K562 (cell line): ENCODE measurements around the gene ILKAP.

Experiments
- GATAD2B ChIP-seq: fragments of 450-650 bp; IDR thresholded peaks from 2 replicates; pipeline ENCODE4 v1.6.1; 2017; ENCODE audit warnings: mild to moderate bottlenecking, borderline replicate concordance
- NELFE ChIP-seq: IDR thresholded peaks from 2 replicates; pipeline ENCODE4 v1.6.1; 2011; ENCODE audit warnings: mild to moderate bottlenecking; ENCODE audit not compliant: insufficient read depth, insufficient read length
- PML ChIP-seq: IDR thresholded peaks from 2 replicates; pipeline ENCODE4 v1.6.1; 2012; ENCODE audit warnings: low read length, inconsistent platforms
- PURB ChIP-seq: sonication (generic); formaldehyde crosslinking; IDR thresholded peaks from 2 replicates; pipeline ENCODE4 v1.9.0; 2021; ENCODE audit warnings: low read depth, mild to moderate bottlenecking, missing genetic modification reagents
- SAP30 ChIP-seq: fragments of 200-600 bp; sonication (generic); IDR thresholded peaks from 2 replicates; pipeline ENCODE4 v1.6.1; 2012; ENCODE audit warnings: borderline replicate concordance, low read depth, mild to moderate bottlenecking, moderate library complexity, low read length, control low read depth, inconsistent platforms; ENCODE audit not compliant: insufficient read depth, poor library complexity, severe bottlenecking
- TRIM28 ChIP-seq: fragments of 450-650 bp; IDR thresholded peaks from 2 replicates; pipeline ENCODE4 v1.6.1; 2017
- ZEB2 ChIP-seq: fragments of 450-650 bp; IDR thresholded peaks from 2 replicates; pipeline ENCODE4 v1.6.1; 2016
- TF ChIP-seq, protein P1 (sequence below): IDR thresholded peaks from 2 replicates; pipeline ENCODE4 v1.6.1; 2011; ENCODE audit warnings: borderline replicate concordance, low read depth, mild to moderate bottlenecking, moderate library complexity, low read length; ENCODE audit not compliant: insufficient read depth, poor library complexity, severe bottlenecking
- TF ChIP-seq, protein P2 (sequence below), 3 experiments: IDR thresholded peaks in 2 of 3; conservative IDR thresholded peaks in 1 of 3; 2 replicates each; pipeline ENCODE4 v1.5.1; 2011 to 2012; ENCODE audit warnings: low read length in 3 of 3, mild to moderate bottlenecking in 3 of 3, control low read depth in 2 of 3, improper control_type of control experiment in 1 of 3, inconsistent platforms in 1 of 3, low read depth in 1 of 3, mixed read lengths in 1 of 3, moderate library complexity in 1 of 3; ENCODE audit not compliant: insufficient read depth in 2 of 3
- TF ChIP-seq, protein P3 (sequence below): fragments of 250-450 bp; sonication (Bioruptor Pico); IDR thresholded peaks from 2 replicates; pipeline ENCODE4 v1.5.0; 2020; ENCODE audit warnings: mild to moderate bottlenecking, borderline replicate concordance

DNA sequence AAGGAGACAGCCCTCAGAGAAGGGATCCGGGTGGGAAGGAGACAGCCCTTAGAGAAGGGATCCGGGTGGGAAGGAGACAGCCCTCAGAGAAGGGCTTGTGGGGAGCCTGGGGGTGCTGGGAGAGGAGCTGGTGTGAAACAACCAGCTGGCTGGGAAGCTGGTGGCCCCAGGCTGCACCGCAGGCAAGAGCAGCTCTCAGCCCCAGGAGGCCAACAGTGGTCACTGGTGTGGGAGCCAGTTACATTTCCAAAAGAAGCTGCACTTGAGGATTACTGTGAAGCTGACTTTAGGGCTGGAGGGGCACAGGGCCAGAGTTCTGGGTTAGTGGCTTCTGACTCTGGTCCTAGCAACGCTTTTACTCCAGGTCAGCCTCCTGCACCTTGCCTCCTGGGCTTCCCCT, 33.1 kb upstream of the ILKAP start:
- TF ChIP-seq, protein P1, sequence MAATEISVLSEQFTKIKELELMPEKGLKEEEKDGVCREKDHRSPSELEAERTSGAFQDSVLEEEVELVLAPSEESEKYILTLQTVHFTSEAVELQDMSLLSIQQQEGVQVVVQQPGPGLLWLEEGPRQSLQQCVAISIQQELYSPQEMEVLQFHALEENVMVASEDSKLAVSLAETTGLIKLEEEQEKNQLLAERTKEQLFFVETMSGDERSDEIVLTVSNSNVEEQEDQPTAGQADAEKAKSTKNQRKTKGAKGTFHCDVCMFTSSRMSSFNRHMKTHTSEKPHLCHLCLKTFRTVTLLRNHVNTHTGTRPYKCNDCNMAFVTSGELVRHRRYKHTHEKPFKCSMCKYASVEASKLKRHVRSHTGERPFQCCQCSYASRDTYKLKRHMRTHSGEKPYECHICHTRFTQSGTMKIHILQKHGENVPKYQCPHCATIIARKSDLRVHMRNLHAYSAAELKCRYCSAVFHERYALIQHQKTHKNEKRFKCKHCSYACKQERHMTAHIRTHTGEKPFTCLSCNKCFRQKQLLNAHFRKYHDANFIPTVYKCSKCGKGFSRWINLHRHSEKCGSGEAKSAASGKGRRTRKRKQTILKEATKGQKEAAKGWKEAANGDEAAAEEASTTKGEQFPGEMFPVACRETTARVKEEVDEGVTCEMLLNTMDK: no peak
- TF ChIP-seq GATAD2B (no peak), NELFE (no peak), TRIM28 (no peak), ZEB2 (no peak), PML (no peak), PURB (CRISPR knock-in tag) (no peak), SAP30 (no peak)
- TF ChIP-seq, protein P2, sequence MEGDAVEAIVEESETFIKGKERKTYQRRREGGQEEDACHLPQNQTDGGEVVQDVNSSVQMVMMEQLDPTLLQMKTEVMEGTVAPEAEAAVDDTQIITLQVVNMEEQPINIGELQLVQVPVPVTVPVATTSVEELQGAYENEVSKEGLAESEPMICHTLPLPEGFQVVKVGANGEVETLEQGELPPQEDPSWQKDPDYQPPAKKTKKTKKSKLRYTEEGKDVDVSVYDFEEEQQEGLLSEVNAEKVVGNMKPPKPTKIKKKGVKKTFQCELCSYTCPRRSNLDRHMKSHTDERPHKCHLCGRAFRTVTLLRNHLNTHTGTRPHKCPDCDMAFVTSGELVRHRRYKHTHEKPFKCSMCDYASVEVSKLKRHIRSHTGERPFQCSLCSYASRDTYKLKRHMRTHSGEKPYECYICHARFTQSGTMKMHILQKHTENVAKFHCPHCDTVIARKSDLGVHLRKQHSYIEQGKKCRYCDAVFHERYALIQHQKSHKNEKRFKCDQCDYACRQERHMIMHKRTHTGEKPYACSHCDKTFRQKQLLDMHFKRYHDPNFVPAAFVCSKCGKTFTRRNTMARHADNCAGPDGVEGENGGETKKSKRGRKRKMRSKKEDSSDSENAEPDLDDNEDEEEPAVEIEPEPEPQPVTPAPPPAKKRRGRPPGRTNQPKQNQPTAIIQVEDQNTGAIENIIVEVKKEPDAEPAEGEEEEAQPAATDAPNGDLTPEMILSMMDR (IDR thresholded peaks at IDR 0.05 in 2 of 3, conservative IDR thresholded peaks at IDR 0.05 in 1 of 3; ENCODE audit: insufficient read depth in 2 of 3, low read depth in 1 of 3, low read length in 3 of 3): no peak
- TF ChIP-seq, protein P3, sequence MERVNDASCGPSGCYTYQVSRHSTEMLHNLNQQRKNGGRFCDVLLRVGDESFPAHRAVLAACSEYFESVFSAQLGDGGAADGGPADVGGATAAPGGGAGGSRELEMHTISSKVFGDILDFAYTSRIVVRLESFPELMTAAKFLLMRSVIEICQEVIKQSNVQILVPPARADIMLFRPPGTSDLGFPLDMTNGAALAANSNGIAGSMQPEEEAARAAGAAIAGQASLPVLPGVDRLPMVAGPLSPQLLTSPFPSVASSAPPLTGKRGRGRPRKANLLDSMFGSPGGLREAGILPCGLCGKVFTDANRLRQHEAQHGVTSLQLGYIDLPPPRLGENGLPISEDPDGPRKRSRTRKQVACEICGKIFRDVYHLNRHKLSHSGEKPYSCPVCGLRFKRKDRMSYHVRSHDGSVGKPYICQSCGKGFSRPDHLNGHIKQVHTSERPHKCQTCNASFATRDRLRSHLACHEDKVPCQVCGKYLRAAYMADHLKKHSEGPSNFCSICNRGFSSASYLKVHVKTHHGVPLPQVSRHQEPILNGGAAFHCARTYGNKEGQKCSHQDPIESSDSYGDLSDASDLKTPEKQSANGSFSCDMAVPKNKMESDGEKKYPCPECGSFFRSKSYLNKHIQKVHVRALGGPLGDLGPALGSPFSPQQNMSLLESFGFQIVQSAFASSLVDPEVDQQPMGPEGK (CRISPR knock-in tag): no peak
